Activated naive CD4-positive, alpha-beta T cell treated with anti-CD3 and anti-CD28 coated beads, Interleukin-2, amount 50 U/mL, for 24 hours (primary cell): ENCODE results near the gene TAGLN2.

Experiments used
- H3K27ac Mint-ChIP-seq: one replicate; pipeline ENCODE4 v1.8.0; 2021; ENCODE audit warnings: mild to moderate bottlenecking, mixed read lengths
- H3K27me3 Mint-ChIP-seq: one replicate; pipeline ENCODE4 v1.8.0; 2021; ENCODE audit warnings: mixed read lengths
- H3K36me3 Mint-ChIP-seq: one replicate; pipeline ENCODE4 v1.8.0; 2021; ENCODE audit warnings: mixed read lengths
- H3K4me1 Mint-ChIP-seq: one replicate; pipeline ENCODE4 v1.8.0; 2021; ENCODE audit warnings: mixed read lengths
- H3K4me3 Mint-ChIP-seq: one replicate; pipeline ENCODE4 v1.8.0; 2021; ENCODE audit warnings: mild to moderate bottlenecking, mixed read lengths
- H3K9me3 Mint-ChIP-seq: one replicate; pipeline ENCODE4 v1.8.0; 2021; ENCODE audit warnings: mixed read lengths

TAGLN2 gene

DNA sequence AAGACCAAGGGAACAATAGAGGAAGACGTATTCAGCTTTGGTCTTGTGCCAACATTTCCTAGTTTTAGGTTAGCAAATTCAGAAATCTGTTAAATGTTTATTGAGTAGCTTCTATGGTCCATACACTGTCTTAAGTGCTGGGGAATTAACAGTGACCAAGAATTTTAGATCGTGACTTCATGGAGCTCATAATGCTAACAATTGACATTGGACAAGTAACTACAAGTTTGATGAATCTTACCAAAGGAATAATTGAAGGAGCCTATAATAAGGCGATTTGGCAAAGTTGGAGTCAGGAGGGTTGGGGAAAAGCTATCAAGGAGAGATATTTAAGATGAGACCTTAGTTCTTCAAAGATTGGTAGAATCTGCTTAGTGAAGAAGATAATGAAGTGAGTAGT lies 30.1 kb upstream of the TAGLN2 start:
- no peak overlapping the region for H3K4me3 Mint-ChIP-seq

DNA sequence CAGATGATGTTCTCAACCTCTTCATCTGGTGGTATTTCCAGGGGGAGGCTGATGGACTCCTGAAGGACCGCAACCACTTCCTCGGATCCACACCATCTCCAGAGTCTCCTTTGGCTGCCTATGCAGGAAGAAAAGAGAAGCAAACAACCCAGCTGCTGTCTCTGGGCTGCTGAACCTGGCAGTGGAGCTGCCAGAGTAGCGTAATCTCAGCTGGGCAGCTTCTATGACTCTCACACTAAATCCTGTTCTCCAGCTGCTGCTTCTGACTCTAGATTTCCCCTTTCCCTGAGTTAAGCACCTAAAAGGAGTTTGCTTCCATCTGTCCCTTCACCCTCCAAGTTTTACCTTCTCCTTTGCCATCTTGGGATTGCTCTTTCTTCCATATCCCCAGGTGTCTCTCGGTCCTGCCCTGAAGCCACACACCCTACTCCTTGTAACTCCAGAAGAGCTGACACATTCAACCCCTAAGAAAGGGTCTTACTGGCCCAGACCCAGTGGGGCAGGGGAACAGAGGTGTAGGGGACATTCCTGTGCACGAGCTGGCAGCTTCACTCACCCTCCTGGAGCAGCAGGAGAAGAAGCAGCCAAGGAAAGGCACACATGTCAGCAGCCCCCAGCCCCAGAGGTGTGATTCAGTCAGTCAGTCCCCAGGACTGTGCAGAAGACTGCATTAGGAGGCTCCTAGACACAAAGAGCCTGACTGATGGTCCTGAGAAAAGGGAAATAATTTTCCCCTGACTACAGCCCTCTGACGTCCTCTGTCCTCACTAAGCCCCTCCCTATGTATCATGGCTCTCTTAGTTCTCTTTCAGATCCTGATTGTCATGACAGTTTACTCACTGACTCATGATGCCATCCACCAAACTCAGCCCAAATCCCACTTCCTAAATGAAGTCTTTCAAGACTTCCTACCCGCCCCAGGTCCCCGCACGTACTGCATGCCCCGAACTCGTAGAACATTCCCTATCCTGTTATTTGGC lies 28.5 kb upstream of the TAGLN2 start, which contains the start of gene SLAMF9:
Gene SLAMF9 (minus strand): TSS at position 702 of the 980 bp plus-strand sequence. CDS start 100 bp downstream, at position 602.
- peaks cover 8% of the 10 kb centered on the region for H3K27me3 Mint-ChIP-seq
- no peak within 1 kb of the TSS for H3K27ac Mint-ChIP-seq
- no peaks in the 10 kb centered on the region for H3K9me3 Mint-ChIP-seq
- H3K4me3 Mint-ChIP-seq = no peak within 1 kb of the TSS
- H3K4me1 Mint-ChIP-seq = no peaks in the 10 kb centered on the region
- H3K36me3 Mint-ChIP-seq = no peaks in the 10 kb centered on the region

More for the DNA sequence above, 30.1 kb upstream of the TAGLN2 start:
- H3K36me3 Mint-ChIP-seq = no peaks in the 10 kb centered on the region
- H3K27ac Mint-ChIP-seq = no peak overlapping the region
- no peaks in the 10 kb centered on the region for H3K4me1 Mint-ChIP-seq
- H3K27me3 Mint-ChIP-seq = peaks cover 8% of the 10 kb centered on the region
- H3K9me3 Mint-ChIP-seq = no peaks in the 10 kb centered on the region

DNA sequence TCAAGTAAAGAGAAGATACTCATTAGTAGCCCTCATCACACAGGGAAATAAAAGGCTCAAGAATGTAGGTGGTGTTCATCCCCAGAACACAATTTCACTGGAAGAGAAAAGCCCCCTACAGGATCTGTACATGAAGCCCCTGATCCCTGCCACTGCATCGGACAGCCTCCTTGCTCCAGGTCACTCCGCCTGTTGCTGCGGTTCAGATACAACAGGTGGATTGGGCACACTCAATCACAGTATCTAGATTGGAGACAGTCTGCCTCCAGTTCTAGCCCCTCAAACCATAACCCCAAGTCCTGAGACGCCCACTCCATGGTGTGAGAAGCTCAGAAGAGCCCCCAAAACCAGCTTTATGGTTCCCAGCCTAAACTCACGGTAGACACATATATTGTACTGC lies 27.6 kb upstream of the TAGLN2 start:
- no peaks in the 10 kb centered on the region for H3K36me3 Mint-ChIP-seq
- no peak overlapping the region for H3K4me3 Mint-ChIP-seq
- no peaks in the 10 kb centered on the region for H3K9me3 Mint-ChIP-seq
- H3K27ac Mint-ChIP-seq = no peak overlapping the region
- no peaks in the 10 kb centered on the region for H3K4me1 Mint-ChIP-seq
- peaks cover 8% of the 10 kb centered on the region for H3K27me3 Mint-ChIP-seq

DNA sequence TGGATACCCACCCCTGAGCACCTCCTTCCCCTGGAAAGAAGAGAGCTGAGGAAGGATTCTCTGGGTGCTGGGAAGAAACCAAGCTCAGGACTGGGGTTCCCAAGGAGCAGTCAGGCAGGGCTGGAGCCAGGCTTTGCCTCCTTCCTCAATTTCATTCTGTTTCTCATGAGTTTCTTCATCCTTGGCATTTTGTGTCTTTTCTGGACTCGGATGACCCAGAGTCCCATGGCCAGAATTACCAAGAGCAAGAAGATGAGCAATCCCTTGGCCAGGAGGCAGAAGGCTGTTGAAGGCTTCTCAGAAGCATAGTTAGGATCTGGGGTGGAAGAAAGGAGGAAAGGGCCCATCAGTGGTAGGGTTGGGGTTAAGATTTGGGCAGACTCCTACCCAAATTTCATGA lies 26.2 kb upstream of the TAGLN2 start:
- H3K27me3 Mint-ChIP-seq = peaks cover 8% of the 10 kb centered on the region
- H3K36me3 Mint-ChIP-seq = no peaks in the 10 kb centered on the region
- H3K27ac Mint-ChIP-seq = no peak overlapping the region
- H3K9me3 Mint-ChIP-seq = no peaks in the 10 kb centered on the region
- H3K4me1 Mint-ChIP-seq = no peaks in the 10 kb centered on the region
- H3K4me3 Mint-ChIP-seq = no peak overlapping the region

DNA sequence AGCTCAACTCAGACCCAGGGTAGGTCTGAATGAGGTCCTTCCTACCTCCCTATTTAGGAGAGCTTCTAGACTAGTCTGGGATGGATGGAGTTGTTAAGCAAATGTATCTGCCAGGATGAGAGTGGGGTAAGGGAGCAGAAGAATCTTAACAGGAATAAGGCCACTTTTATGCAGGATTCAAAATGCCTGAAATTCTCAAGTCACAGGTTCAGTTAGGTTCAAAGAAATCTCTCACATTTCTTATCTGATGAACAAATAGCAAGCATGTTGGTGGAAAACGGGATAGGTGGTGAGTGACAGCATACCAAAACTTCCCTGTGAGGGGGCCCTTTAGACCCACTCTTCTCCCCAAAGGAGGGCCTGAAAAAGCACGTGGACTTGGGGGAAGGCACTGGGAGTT lies 25.7 kb upstream of the TAGLN2 start:
- H3K4me1 Mint-ChIP-seq = no peaks in the 10 kb centered on the region
- no peaks in the 10 kb centered on the region for H3K36me3 Mint-ChIP-seq
- H3K4me3 Mint-ChIP-seq = no peak overlapping the region
- H3K27me3 Mint-ChIP-seq = peaks cover 9% of the 10 kb centered on the region
- H3K9me3 Mint-ChIP-seq = no peaks in the 10 kb centered on the region
- no peak overlapping the region for H3K27ac Mint-ChIP-seq

GRCh38 chr1:159949981-159950381 lies 24.7 kb upstream of the TAGLN2 start:
- no peaks in the 10 kb centered on the region for H3K9me3 Mint-ChIP-seq
- no peak overlapping the region for H3K4me3 Mint-ChIP-seq
- peaks cover 14% of the 10 kb centered on the region for H3K27me3 Mint-ChIP-seq
- H3K4me1 Mint-ChIP-seq = peaks cover 5% of the 10 kb centered on the region
- no peaks in the 10 kb centered on the region for H3K36me3 Mint-ChIP-seq
- no peak overlapping the region for H3K27ac Mint-ChIP-seq

DNA sequence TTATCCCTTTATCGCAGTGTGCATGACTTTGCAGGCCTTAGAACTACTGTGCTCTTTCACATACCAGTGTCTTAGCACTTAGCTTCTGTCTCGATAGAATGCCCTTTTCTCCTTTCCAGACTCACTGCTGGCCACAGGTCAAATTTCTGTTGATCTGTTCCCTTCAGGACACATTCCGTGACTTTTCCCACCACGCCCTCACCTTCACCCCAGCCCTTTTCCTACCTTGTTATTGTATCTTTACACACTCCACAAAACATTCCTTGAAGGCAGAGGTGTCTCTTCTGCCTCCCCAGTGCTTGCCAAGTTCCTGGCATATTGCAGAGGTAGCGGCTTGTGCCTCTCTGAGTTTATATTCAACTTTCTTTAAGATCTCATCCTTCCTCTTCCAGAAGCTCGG lies 23.8 kb upstream of the TAGLN2 start:
- H3K27me3 Mint-ChIP-seq = peaks cover 16% of the 10 kb centered on the region
- no peak overlapping the region for H3K4me3 Mint-ChIP-seq
- no peaks in the 10 kb centered on the region for H3K9me3 Mint-ChIP-seq
- H3K4me1 Mint-ChIP-seq = peaks cover 9% of the 10 kb centered on the region
- no peaks in the 10 kb centered on the region for H3K36me3 Mint-ChIP-seq
- H3K27ac Mint-ChIP-seq = no peak overlapping the region

DNA sequence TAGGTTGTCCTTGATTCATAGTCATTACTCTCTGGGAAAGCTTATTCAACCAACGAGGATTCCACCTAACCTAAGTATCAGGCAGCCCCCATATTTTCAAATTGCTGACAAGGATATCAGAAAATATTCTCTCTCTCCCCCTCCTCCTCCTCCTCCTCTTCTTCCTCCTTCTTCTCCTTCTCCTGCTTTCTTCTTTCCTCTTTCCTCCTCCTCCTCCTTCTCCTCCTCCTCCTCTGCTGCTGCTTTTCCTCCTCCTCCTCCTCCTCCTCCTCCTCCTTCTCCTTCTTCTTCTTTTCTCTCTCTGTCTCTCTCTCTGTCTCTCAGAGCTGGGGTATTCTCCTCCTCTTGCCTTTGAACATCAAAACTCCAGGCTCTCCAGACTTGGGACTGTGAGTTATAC lies 22.6 kb upstream of the TAGLN2 start:
- H3K4me1 Mint-ChIP-seq = peaks cover 9% of the 10 kb centered on the region
- no peaks in the 10 kb centered on the region for H3K36me3 Mint-ChIP-seq
- no peak overlapping the region for H3K4me3 Mint-ChIP-seq
- H3K9me3 Mint-ChIP-seq = no peaks in the 10 kb centered on the region
- H3K27me3 Mint-ChIP-seq = peaks cover 19% of the 10 kb centered on the region
- no peak overlapping the region for H3K27ac Mint-ChIP-seq

GRCh38 chr1:159946242-159947187 lies 21.2 kb upstream of the TAGLN2 start:
- Mint-ChIP-seq H3K4me1 (peaks cover 9% of the 10 kb centered on the region), H3K27ac (no peak overlapping the region), H3K36me3 (no peaks in the 10 kb centered on the region), H3K27me3 (peaks cover 19% of the 10 kb centered on the region), H3K4me3 (peak overlapping the region; percentile 71), H3K9me3 (no peaks in the 10 kb centered on the region)

GRCh38 chr1:159945483-159946241 lies 20.4 kb upstream of the TAGLN2 start, which contains the start of gene IGSF9:
IGSF9 (minus strand) TSS chr1:159945613; CDS start chr1:159943454, 2,159 bp downstream.
- Mint-ChIP-seq H3K36me3 (no peaks in the 10 kb centered on the region), H3K4me1 (peaks cover 9% of the 10 kb centered on the region), H3K27me3 (peaks cover 22% of the 10 kb centered on the region), H3K9me3 (no peaks in the 10 kb centered on the region), H3K27ac (no peak within 1 kb of the TSS), H3K4me3 (peak within 1 kb of the TSS; percentile 71)

- peak overlapping the region; percentile 71 for H3K4me3 Mint-ChIP-seq
- no peak overlapping the region for H3K27ac Mint-ChIP-seq
- peaks cover 22% of the 10 kb centered on the region for H3K27me3 Mint-ChIP-seq
- H3K9me3 Mint-ChIP-seq = no peaks in the 10 kb centered on the region
- no peaks in the 10 kb centered on the region for H3K36me3 Mint-ChIP-seq
- H3K4me1 Mint-ChIP-seq = peaks cover 9% of the 10 kb centered on the region
Measured at GRCh38 chr1:159944623-159945455, 19.5 kb upstream of the TAGLN2 start.

- H3K27ac Mint-ChIP-seq = no peak overlapping the region
- peaks cover 22% of the 10 kb centered on the region for H3K27me3 Mint-ChIP-seq
- H3K4me1 Mint-ChIP-seq = peaks cover 9% of the 10 kb centered on the region
Measured at GRCh38 chr1:159943908-159944622, 18.8 kb upstream of the TAGLN2 start.

DNA sequence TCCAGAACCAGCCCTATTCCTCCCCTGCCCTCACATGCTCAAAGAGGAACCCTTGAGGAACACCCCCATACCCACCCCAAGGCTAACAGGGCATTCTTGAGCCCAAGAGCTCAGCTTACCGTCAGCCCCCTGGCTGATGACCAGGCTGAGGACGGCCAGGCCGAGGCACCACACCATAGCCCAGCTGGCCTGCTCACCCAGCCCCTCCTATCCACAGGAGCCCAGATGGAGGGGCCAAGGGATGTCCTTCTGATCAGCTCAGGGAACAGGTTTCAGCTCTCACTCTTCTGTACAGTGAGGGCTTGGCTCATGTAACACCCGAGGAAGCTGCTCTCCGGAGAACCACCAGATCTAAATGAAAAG lies 18.0 kb upstream of the TAGLN2 start:
- Mint-ChIP-seq H3K4me1 (peaks cover 9% of the 10 kb centered on the region), H3K36me3 (no peaks in the 10 kb centered on the region), H3K27ac (no peak overlapping the region), H3K9me3 (no peaks in the 10 kb centered on the region), H3K4me3 (no peak overlapping the region), H3K27me3 (peaks cover 24% of the 10 kb centered on the region)

More at GRCh38 chr1:159943908-159944622, 18.8 kb upstream of the TAGLN2 start:
- H3K4me3 Mint-ChIP-seq = no peak overlapping the region
- no peaks in the 10 kb centered on the region for H3K9me3 Mint-ChIP-seq
- no peaks in the 10 kb centered on the region for H3K36me3 Mint-ChIP-seq
